ENCODE results near the gene TEX101.
"Not testable (repeated sequence)": the region's sequence is repeated elsewhere in the genome, so short reads cannot be mapped to it uniquely, and the experiment has no call there.

TEX101 gene

DNA sequence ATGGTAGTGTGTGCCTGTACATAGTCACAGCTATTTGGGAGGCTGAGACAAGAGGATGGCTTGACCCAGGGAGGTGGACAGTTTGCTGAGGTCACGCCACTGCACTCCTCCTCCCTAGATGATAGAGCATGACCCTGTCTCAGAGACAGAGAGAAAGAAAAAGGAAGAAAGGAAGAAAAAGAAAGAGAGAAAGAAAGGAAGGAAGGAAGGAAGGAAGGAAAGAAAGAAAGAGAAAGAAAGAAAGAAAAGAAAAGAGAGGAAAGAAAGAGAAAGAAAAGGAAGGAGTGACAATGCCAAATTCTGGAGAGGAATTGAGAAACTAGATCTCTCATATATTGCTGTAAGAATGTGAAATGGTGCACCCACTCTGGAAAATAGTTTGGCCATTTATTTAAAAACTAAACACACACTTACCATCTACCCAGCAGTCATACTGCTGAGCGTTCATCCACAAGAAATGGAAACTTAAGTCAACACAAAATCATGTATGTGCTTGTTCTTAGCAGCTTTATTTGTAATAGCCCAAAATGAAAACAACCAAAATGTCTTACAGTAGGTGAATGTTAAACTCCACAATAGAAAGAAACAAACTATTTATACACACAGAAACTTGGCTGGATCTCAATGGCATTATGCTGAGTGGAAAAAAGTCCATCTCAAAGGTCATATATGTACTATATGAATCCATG is 7.5 kb downstream of the TEX101 start:
- no peak for DNase-seq

DNA sequence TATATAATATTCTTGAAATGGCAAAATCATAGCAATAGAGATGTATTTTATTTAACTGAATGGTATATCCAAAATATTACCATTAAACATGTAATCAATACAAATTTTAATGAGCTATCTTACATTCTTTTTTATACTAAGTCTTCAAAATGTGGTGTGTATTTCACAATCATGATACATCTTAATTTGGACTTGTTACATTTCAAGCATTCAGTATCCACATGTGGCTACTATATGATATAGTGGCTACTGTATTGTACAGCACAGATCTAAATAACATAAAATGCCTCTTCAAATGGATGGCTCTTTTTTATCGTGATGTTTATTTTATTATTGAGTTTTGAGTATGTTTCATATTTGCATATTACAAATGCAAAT is 8.0 kb downstream of the TEX101 start:
- no peak for DNase-seq

DNA sequence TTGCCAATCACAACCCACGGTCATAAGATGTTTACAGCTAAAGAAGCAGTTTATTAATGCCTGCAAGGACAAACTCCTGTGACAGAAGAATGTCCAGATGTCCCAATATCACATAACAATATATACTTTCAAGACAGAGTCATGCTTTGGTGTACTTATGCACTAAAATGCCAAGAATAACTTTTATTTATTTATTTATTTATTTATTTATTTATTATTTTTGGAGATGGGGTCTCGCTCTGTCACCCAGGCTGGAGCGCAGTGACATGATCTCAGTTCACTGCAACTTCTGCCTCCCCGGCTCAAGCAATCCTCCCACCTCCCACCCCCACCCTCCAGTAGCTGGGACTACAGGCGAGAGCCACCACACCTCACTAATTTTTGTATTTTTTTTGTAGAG is 9.1 kb downstream of the TEX101 start:
- no peak for DNase-seq

DNA sequence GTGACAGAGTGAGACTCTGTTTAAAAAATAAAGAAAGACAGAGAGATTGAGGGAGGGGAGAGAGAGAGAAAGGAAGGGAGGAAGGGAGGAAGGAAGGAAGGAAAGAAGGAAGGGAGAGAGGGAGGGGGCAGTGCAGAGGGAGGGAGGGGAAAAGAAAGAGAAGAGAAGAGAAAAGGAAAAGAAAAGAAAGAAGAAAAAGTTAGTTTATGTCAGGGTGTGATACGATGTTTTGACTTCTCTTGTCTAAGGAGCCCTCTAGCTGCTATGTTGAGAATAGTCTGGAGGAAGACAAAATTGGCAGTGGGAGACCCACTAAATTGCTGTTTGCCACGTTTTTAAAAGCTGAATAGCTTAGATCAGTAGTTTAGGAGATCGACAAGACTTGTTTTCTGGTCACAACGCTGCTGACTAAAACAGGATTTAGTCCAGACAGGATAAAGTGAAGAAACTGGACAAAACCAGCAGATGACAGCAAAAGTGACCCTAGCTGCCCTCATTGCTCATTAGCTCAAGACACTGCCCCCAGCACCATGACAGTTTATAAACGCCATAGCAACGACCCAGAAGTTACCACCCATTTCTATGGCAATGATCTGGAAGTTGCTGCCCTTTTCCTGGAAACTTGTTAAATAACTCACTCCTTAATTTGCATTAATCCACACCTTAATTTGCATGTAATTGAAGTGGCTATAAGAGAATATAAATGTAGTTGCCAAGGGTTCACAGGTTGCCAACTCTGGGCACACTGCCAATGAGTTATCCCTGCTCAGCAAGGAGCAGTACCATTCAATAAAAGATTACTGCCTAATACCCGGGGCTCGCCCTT is 11.1 kb downstream of the TEX101 start:
- DNase-seq, result peak; percentile 17

DNA sequence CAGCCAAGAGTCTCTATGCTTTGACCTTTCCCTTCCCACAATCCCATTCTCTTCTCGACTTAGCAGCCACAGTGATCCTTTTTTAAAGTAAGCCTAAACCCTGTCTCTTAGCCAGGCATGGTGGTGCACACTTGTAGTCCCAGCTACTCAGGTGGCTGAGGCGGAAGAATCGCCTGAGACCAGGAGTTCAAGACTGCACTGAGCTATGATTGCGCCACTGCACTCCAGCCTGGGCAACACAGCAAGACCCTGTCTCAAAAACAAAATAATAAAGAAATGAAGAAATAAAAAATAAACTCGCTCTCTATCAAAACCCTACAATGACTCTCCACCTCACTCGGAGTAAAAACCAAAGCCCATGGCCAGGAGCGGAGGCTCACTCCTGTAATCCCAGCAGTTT is 14.7 kb downstream of the TEX101 start:
- no peak for DNase-seq

DNA sequence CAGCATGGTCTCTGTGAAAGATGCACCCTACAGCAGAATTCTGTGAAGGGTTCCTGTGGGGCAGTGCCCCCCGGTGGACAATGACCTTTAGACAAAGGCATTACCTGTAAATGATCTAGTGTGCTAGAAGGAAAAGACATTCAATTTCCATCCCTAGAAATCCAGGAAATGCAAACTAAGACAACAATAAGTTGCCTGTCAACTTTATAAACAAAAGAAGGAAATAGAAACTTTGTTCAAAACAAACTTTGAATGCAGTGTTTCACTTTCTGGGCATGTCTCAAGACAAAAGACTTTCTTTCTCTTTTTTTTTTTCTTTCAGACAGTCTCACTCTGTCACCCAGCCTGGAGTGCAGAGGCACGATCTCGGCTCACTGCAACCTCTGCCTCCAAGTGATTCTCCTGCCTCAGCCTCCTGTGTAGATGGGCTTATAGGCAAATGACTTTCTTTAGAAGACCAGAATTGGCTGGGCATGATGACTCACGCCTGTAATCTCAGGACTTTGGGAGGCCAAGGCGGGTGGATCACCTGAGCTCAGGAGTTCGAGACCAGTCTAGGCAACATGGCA is 15.5 kb downstream of the TEX101 start:
- peak; percentile 2 for DNase-seq

DNA sequence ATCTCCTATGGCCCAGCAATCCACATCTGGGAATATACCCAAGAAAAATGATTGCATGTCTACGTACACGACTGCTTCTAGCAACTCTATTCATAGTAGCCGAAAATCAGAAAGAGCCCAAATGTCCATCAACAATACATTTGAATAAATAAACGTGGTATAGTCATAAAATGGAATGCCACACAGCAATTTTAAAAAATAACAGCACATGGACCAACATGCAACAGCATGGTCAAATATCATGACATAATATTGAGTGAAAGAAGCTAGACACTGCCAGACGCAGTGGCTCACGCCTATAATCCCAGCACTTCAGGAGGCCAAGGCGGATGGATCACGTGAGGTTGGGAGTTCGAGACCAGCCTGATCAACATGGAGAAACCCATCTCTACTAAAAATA is 16.3 kb downstream of the TEX101 start:
- no peak for DNase-seq

DNA sequence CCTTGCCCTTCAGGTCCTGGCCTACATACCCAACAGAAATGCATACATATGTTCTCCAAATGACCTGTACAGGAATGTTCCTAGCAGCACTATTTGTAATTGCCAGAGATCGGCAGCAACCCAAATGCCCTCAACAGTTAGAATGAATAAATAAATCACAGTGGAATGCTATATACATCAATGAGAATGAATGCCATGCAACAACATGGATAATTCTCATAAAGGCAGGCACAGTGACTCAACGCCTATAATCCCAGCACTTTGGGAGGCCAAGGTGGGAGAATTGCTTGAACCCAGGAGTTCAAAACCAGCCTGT is 18.6 kb downstream of the TEX101 start:
- DNase-seq, result no peak

DNA sequence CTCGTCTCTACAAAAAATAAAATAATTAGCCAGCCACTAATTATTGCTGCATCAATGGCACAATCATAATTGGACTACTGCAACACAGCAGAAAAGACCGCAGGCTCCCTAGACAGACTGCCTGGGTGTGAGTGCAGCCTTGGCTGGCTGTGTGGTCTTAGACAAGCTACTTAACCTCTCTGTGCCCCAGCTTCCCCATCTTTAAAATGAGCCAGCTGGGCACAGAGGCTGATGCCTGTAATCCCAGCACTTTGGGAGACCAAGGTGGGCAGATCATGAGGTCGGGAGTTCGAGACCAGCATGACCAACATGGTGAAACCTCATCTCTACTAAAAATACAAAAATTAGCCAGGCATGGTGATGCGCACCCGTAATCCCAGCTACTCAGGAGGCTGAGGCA is 19.0 kb downstream of the TEX101 start:
- DNase-seq, result no peak

DNA sequence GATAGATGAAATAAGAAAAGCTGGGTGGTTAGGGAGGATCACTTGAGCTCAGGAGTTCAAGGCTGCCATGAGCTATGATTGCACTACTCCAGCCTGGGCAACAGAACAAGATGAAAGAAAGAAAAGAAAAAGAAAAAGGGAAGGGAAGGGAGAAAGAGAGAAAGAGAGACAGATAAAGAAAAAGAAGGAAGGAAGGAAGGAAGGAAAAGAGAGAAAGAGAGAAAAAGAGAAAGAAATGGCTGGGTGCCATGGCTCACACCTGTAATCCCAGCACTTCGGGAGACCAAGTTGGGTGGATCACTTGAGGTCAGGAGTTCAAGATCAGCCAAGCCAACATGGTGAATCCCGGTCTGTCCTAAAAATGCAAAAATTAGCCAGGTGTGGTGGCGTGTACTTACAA is 21.1 kb downstream of the TEX101 start:
- no peak for DNase-seq

DNA sequence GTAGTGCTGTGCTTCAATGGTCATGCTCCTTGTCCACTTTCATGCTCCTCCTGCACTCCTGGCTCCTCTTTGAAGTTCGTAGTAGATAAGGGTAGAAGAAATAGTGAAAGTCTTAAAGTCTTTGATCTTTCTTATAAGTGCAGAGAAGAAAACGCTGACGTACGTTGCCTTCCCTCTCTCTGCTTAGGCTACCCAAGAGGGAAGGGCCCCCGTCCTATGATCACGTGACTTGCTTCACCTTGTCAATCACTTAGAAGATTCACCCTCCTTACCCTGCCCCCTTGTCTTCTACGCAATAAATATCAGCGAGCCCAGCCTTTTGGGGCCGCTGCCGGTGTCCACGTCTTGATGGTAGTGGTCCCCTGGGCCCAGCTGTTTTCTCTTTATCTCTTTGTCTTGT is 22.6 kb downstream of the TEX101 start:
- DNase-seq, result not testable (repeated sequence)

DNA sequence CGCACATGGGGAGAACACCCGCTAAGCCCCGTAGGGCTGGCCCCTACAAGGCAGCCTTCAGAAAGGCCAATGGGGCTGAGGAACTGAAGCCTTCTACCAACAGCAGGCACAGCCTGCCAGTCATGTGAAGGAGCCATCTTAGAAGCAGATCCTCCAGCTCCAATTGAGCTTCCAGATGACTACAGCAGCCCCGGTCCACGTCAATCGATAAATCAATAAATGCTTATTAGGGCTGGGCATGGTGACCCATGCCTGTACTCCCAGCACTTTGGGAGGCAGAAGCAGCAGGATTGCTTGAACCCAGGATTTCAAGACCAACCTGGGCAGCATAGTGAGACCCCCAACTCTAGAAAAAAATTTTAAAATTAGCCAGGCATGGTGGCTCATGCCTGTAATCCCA is 23.0 kb downstream of the TEX101 start:
- DNase-seq, result no peak

DNA sequence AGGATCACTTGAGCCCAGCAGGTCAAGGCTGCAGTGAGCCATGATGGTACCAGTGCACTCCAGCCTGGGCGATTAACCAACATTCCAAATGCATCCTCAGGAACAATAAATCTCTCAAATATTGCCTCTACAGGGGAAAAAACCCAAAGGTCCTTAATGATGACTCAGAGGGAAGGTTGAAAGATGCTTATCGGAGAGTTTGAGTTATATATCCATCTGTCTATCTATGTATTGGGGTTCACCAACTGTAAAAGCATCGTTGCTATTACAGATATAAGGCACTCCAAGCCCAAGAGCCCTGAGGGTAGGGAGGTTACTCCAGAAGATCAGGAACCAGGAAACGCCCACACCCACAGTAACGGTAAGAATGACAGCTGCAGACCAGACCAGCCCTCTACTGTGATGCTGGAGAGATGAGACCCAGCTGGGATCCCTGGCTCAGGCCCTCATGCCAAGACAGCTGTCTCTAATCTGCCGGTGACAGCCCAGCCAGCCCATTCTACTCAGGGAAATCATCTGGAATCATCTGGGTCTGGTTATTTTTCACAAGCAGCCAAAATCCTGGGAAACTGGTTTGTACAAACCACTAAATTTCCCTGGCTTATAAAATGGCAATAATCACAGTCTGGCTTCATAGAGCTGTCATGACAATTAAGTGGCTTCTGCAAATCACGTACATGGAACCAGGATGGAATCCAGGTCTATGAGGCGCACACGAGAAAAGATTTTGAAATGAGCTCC is 23.8 kb downstream of the TEX101 start:
- no peak for DNase-seq

DNA sequence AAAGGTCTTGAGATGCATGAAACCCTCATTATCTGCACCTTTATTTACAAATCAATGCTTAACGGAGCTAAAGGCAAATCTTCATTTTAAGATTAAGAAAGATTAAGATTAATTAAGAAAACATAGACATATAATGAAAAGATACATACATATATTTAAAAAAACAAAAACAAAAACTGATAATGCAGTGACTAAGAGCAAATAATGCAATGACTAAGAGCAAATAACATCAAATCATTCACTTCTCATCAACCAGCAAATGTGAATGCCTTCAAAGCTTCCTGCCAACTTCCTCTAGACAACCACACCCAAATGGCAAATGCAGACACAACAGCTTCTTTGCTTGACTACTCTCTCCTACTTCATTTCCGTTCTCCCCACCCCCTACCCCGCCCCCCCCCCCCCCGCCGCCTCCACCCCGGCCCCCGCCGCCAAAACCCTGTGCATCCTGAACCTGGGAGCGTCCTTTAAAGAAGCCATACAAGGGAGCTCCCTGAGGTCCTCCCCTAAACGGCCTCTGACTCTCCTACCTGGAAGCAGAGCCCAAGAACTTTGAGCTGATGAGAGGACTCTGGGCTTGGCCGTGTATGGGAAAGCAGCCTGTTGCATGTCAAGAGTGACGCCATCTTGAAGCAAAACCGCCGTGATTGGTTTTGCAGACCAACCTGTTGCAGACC is 24.5 kb downstream of the TEX101 start:
- DNase-seq, result peak; percentile 74

DNA sequence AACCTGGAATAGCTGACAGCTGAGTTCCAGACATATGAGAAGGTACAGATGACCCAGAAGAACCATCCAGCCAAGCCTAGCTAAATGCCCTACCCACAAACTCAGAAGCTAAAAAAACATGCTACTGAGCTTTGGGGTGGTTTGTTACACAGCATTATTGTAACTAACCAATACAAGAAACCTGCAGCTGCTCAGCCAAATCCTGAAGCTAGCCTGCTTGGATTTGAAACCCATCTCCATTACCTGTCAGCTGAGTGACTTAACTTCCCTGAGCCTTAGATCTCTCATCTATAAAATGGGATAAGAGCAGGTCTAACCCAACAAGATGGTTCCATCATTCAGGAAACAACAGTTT is 25.0 kb downstream of the TEX101 start:
- DNase-seq, result no peak

DNA sequence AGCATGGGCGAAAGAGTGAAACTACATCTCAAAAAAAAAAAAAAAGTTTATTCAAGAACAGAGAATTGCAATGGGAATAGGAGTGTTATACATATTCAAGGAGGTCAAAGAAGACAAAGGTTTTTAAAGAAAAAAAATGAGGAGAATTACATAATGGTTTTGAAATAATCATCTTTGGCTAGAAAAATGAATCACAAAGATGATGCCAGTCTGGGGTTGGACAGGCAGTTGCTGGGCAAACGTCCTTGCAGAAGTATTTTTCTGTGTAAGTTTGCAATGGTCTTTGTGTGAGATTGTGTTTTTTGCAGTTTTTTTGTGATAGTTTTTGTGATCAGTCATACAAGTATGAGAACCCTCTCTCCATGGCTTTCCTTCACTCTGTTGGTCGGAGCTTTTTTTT is 27.0 kb downstream of the TEX101 start:
- no peak for DNase-seq

DNA sequence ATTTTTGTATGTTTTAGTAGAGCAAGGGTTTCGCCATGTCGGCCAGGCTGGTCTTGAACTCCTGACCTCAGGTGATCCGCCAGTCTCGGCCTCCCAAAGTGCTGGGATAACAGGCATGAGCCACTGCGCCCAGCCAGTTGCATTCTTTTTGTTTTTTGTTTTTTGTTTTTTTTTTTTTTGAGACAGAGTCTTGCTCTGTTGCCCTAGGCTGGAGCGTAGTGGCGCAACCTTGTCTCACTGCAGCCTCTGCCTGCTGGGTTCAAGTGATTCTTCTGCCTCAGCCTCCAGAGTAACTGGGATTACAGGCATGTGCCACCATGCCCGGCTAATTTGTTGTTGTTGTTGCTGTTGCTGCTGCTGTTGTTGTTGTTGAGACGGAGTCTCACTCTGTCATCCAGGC is 29.4 kb downstream of the TEX101 start:
- not testable (repeated sequence) for DNase-seq

DNA sequence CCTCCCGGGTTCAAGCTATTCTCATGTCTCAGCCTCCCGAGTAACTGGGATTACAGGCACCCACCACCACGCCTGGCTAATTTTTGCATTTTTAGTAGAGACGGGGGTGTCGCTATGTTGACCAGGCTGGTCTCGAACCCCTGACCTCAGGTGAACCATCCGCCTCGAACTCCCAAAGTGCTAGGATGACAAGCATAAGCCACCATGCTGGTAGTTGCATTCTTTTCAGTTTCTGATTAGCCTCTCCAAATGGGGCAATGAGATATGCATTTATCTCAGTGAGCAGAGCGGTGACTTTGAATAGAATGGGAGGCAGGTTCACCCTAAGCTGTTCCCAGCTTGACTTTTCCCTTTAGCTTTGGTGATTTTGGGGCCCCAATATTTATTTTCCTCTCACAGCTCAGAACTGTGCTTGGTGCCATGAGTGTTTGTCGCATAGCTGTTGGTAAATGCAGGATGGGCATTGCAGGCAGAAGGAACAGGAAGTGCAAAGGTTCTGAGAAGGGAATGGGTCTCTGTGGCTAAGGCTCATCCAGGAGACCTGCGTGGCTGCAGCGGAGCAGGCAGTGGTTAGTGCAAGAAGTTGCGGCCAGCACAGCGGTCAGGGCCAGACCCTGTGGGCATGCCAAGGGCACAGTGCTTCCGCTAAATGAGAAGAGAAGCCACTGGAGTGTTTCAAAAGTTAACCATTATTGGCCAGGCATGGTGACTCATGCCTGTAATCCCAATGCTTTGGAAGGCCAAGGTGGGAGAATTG is 30.0 kb downstream of the TEX101 start:
- no peak for DNase-seq

DNA sequence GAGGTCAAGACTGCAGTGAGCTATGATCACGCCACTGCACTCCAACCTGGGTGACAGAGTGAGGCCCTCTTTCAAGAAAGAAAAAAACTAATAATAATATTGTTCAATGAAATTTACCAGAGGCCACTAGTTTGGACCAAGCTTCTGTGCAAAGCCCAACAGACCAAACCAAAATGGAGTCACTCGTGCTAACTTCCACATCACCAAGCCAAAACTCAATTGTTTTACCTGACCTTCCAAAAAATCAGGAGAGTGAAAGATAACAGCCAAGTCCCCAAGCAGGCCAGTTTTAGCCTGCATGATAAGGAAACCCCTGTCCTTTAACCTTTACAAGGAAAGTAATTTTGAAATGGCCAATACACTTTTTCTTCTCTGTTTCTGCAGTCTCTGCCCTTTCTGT is 30.7 kb downstream of the TEX101 start:
- DNase-seq, result no peak

DNA sequence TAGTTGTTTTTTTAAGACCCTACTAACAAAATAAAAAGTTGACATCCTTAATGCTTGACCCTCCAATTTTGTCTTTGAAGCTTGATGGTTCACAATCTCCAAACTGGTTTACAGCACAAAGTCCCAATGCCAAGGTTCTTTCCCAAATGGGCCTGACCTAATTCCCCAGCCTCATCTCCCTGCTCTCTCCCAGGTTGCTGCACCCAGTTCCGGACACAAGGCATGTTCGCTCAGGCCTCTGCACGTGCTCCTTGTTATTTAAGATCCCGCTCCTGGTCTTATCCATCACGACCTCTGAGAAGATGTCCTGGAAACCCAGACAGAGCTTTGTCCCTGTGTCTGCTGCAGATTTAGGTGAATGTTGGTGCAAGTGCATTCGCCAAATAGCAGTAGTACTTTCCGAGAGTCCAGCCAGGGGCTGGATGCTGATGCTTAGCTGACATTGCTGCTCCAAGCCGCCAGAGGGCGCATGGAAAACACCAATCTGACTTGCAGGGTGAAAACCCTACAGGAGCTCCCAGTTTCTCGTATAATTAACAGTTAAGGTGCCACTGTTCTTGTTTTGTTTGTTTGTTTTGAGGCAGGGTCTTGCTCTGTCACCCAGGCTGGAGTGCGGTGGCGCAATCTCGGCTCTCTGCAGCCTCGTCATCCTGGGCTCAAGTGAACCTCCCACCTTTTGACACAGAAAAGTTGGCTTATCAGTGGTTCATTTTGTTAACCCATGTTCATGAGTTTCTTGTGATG is 32.2 kb downstream of the TEX101 start:
- DNase-seq, result peak; percentile 84

DNA sequence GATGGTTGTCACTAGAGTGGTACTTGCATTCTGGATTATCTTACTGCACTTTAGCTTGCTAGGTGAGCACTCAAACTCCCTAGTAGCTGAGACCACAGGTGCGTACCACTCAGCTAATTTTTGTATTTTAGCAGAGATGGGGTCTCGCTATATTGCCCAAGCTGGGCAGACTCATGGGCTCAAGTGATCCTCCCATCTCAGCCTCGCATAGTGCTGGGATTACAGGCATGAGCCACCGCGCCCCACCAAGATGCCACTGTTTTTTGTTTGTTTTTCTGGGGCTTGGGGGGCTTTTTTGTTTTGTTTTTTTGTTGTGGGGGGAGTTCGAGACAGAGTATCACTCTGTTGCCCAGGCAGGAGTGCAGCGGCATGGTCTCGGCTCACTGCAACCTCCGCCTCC is 33.0 kb downstream of the TEX101 start:
- no peak for DNase-seq

DNA sequence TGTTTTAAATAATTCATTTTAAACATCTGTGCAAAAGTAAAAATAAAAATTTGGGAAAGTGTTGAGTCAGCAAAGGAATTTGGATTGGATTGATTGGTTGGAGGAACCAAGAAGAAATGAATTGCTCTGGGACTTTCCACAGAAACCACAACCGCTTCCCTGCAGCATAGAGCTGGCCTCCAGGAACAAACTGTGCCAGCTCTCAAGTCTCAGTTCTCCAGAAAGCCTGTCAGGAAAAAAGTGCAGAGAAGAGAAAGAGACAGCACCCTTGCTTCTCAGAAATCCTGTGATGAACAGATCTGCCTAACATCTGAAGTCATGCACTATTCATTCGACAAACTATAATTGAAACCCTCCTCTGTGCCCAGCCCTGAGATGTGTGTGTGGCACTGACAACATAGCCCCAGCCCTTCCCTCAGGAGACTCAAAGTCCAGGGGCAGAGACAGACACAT is 35.9 kb downstream of the TEX101 start:
- peak; percentile 38 for DNase-seq
